DLD1 (cell line): ENCODE data around the gene HDHD5.

Experiments used
- in situ Hi-C: cut with HindIII; loops from 2 replicates; pipeline ENCODE4 v1.10.0; 2017; ENCODE audit warnings: low sequenced_read_pairs

HDHD5 gene

GRCh38 chr22:17106785-17107546 is 52.1 kb downstream of the HDHD5 start:
- in situ Hi-C loops: no loop called here

GRCh38 chr22:17106161-17106784 is 52.8 kb downstream of the HDHD5 start:
- in situ Hi-C loops: no loop called here

GRCh38 chr22:17105143-17106129 is 53.6 kb downstream of the HDHD5 start:
- in situ Hi-C loops: no loop called here

GRCh38 chr22:17104336-17104935 is 54.6 kb downstream of the HDHD5 start:
- in situ Hi-C loops: no loop called here

- in situ Hi-C loops: no loop called here
Observed at GRCh38 chr22:17103351-17103750, 55.7 kb downstream of the HDHD5 start.

GRCh38 chr22:17102297-17102667 is 56.8 kb downstream of the HDHD5 start:
- in situ Hi-C loops: no loop called here

- in situ Hi-C loops: no loop called here
Observed at GRCh38 chr22:17101475-17102296, 57.4 kb downstream of the HDHD5 start.

- in situ Hi-C loops: no loop called here
Observed at GRCh38 chr22:17100621-17101020, 58.5 kb downstream of the HDHD5 start.

GRCh38 chr22:17098379-17098819 is 60.7 kb downstream of the HDHD5 start:
- in situ Hi-C loops: no loop called here

GRCh38 chr22:17097701-17098100 is 61.4 kb downstream of the HDHD5 start:
- in situ Hi-C loops: no loop called here

- in situ Hi-C loops: no loop called here
Observed at GRCh38 chr22:17097062-17097461, 62.0 kb downstream of the HDHD5 start.

GRCh38 chr22:17096071-17096470 is 63.0 kb downstream of the HDHD5 start:
- in situ Hi-C loops: no loop called here

- in situ Hi-C loops: no loop called here
Observed at GRCh38 chr22:17095538-17095937, 63.5 kb downstream of the HDHD5 start.

GRCh38 chr22:17093081-17093480 is 66.0 kb downstream of the HDHD5 start:
- in situ Hi-C loops: no loop called here

GRCh38 chr22:17091851-17092250 is 67.2 kb downstream of the HDHD5 start:
- in situ Hi-C loops: no loop called here

GRCh38 chr22:17090550-17090949 is 68.5 kb downstream of the HDHD5 start:
- in situ Hi-C loops: no loop called here
